RPMI7951 (cell line): ENCODE results near the gene GTF2F1. TPM values are rescaled to one million over a fixed set of nuclear protein-coding genes. Genes with fewer than 3 reads are reported as not detected.
"Not testable (repeated sequence)": the region's sequence is repeated elsewhere in the genome, so short reads cannot be mapped to it uniquely, and the experiment has no call there.

Experiments
- DNase-seq: peaks from one replicate; pipeline ENCODE4 v3.0.0-alpha.2; 2012; ENCODE audit warnings: low read depth
- total RNA-seq: library from RNA; depleted of rRNA; stranded (reverse); fragments of >200 nt; shearing (Covaris generic); gene quantifications from 2 replicates; pipeline ENCODE4 v1.2.3, GENCODE V29; 2014

Gene GTF2F1
- total RNA-seq, 1 experiment from 2014 or later = 33.8 TPM

DNA sequence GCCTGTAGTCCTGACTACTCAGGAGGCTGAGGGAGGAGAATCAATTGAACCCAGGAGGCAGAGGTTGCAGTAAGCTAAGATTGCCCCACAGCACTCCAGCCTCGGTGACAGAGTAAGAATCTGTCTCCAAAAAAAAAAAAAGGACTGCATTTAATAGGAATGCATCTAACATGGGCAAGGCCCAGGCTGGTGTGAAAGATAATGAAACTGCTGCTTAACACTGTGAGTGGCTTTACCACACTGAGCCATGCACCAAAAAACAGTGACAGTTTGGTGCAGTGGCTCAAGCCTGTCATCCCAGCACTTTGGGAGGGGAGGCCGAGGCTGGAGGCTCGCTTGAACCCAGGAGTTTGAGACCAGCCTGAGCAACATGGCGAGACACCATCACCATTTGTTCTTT, 8.6 kb downstream of the GTF2F1 start:
- DNase-seq = no peak

DNA sequence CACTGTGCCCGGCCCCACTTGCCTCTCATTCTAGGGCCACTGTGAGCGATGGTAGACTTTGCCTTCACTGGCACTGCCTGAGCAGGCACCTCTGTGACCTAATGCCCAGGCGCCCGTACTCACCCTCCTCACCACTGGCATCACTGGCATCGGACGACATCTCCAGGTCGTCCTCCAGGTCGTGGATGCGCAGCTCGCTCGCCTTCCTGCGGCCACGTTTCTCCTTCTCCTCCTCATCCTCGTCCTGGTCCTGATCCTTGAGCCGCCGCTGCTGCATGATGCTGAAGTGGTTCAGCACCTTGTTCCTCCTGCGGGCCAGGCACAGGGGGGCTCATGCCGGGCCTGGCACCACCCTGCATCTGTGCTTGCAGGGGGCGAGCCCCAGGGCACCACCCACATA, 9.8 kb downstream of the GTF2F1 start:
- DNase-seq = no peak

DNA sequence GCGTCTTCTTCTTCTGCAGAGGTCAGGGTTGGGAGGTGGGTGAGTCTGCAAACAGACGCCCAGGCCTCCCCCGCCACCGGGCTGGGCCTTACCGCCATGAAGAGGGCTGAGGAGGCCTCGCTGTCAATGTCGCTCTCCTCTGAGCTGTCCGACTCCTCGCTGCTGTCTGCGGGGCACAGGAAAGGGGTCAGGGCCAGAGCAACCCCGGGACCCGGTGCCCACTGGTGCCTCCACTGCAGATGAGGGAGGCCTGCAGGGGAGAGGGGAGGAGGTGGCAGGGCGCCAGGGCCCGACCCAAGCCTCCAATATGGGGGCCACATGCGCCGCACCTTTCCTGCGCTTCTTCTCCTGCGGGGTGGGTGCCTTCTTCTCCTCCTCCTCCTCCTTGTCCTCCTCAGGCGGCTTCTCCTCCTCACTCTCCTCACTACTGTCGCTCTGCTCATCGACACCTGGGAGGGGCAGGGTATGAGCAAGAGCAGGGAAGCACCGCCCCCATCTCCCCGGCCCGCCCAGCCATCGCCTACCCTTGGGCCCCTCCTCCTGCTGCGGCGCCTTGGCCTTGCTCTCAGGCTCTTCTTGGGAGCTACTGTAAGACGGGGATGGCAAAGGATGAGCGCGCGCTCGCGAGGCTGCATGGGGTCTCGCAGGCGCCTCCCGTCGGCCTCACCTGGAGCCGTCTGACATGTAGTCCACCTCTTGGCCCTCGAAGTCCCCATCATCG, 11.8 kb downstream of the GTF2F1 start:
- DNase-seq = no peak

DNA sequence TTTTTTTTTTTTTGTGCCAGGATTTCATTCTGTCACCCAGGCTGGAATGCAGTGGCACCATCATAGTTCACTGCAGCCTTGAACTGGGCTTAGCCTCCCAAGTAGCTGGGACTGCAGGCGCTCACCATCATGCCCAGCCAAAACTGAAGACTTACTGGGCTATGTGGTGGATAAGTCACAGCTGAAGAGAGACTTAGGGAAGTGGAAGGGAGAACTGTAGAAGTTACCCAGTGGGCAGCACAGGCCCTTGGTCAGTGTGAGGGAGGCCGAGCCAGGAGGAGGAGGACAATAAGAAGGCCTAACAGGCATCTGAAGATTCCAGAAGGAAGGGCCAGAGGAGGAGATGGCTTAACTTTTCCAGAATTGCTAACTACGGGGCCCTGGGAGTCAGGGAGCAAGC, 13.2 kb downstream of the GTF2F1 start:
- no peak for DNase-seq

DNA sequence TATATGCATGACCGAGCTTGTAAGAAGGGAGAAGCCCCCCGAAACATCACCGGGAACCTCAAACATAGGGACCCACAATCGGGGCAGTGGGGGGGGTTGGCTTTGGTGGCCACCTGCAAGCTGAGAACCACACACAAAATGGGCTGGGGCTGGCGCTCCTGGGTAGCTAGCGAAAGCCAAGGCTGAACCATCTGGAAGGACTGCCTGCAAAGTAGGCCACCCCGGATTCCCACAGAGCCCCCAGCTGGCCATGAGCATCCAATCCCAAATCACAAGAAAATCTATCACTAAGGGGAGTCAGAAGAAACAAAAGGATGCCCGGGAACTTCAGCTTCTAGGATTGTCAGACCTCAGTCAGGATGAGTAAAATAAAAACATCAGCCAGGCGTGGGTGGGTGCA, 14.5 kb downstream of the GTF2F1 start:
- DNase-seq = no peak

DNA sequence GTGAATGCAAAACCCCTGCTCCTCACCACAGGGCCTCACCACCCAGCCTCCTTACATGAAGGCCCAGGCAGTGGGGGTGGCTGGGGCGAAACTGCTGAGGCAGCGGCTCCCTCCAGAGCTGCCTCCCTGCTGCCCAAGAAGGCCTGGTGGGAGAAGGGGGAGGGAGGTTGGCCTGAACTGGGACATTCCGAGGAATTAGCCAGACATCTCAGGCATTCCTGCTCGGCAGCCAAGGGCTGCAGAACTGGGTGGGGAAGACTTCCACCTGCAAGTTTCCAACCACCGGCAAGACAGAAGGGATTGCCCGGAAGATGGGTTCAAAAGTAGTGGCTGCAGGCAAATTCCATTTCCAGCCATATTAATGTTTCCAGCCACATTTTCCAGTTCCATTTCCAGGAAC, 14.9 kb downstream of the GTF2F1 start:
- no peak for DNase-seq

DNA sequence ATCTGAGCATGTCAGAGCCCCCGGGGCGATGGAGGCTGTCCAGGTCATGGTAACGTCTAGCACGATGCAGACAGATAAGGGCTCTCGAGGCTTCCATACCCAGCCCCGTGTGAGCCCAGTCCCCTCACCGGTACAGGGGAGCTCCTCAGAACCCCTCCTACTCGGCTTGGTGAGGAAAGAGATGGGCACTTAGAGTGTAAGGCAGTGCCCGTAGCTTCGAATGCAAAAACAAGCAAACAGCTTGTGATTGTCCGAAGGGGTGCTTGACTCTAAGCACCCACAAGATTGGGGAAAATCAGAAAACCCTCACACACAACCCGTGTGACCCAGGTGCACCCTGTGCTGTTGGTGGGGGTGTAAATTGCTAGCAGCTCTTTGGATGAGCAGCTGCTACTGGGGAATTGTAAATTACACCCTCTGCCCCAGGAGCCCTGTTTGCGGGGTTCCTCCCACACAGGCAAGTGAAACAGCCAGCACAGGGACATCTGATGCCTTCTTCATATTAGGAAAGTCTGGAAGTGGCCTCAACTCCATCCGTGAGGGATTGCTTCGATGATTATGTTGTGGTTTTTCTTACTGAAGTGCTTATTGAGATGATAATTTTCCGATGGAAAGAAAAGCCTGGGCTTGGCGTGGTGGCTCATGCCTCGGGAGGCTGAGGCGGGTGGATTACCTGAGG, 16.3 kb downstream of the GTF2F1 start:
- no peak for DNase-seq

DNA sequence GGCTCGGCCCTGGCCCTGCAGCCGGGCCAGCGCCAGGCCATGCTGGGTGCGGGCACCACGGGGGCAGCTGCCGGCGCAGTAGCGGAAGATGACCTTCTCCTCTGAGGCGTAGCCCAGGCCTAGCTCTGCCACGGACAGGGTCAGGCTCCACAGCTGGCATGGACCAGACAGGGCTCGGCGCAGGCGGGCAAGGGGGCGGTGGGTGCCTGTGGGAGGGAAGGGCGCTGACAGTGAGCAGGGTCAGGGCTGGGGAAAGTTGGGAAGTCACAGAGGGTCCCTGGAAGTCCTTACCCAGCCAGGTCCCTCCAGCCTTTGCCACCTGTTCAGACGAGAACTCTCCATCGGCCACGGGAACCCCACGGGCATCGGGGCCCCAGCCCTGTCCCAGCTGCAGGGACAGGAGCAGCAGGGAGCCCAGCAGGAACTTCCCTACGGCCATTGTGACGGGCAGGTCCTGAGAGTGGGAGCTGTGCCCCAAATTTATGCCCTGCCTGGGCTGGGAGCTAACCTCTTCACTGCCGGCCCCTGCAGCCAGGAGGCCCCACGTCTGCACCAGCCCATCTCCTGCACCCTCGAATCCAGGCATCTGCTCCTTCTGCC, 17.5 kb downstream of the GTF2F1 start, which contains the start of gene PSPN:
TSS of gene PSPN (minus strand) at position 523 of the 600 bp plus-strand sequence. CDS start at position 439, 84 bp downstream.
- DNase-seq = no peak

DNA sequence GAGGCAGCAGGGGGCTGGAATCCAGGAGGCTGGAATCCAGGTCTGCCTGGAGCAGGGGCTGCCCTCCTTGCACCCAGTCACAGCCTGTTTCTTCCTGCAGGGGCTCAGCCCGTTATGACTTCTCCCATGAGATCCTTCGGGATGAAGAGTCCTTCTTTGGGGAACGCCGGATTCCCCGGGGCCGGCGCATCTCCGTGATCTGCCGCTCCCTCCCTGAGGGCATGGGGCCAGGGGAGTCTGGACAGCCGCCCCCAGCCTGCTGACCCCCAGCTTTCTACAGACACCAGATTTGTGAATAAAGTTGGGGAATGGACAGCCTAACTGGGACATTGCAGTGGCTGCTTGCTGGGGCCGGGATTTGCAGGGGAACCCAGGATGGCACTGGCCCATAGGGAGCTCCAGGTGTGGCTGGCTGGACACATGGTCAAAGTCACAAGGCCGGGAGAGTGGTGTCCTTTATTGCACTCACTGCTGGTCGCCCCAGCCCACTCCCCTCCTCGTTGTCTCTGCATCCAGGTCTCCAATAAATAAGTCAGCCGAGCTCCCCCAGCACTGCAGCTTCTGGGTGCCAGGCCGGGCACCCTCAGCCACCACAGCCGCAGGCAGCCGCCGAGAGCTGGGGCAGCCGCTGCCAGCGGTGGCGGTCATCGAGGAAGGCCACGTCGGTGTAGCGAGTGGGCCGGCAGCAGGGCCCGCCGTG, 18.1 kb downstream of the GTF2F1 start:
- DNase-seq = no peak

DNA sequence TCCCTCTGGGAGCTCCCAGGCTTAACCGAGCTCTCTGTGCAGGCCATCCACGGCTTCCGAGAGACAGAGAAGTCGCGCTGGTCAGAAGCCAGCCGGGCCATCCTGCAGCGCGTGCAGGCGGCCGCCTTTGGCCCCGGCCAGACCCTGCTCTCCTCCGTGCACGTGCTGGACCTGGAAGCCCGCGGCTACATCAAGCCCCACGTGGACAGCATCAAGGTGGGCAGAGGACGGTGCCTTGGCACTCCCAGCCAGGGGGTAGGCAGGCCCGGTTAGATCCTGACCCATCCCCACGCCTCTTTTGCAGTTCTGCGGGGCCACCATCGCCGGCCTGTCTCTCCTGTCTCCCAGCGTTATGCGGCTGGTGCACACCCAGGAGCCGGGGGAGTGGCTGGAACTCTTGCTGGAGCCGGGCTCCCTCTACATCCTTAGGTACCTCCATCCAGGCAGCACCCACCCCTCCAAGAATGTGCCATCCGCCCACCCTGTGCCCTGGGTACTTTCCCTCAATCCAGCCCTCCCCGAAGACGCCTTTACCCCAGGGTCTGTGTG, 18.7 kb downstream of the GTF2F1 start:
- DNase-seq = no peak

DNA sequence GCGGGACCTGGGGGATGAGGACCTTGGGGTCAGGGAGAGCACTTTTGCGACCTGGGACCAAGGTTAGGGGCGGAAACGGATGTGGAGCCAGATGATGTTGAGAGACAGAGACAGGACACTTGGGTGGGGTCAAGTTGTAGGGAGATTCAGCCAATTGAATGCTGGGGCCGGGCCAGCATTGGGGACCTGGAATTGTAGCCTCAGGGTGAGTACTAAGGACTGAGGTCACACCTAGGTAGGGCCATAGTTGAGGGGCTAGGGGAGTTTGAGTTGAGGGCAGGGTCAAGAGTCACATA, 19.2 kb downstream of the GTF2F1 start:
- no peak for DNase-seq

DNA sequence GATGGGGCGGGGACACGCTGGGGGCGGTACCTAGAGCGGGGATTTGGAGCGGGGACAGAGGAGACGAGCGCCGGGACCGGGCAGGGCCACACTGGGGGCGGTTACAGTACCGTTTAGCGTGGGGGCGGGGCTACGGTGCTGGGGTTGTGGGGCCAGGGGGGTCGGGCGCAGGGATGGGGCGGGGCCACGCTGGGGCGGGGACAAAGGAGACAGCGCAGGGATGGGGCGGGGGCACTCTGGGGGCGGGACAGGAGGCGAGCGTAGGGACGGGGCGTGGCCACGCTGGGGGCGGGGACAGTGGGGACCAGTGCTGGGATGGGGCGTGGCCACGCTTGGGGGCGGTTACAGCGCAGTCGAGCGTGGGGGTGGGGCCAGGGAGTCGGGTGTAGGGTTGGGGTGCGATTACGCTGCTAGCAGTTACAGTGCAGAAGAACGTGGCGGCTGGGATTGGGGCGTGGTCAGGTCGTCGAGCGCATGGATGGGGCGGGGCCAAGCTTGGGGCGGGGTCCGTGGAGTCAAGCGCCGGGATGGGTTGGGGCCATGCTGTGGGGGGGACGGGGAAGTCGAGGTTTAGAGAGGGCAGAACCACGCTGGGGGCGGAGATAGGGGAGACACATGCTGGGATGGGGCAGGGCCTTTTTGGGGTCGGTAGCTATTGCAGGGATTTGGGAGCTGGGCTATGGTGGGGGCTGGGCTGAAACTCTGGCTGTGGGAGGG, 19.7 kb downstream of the GTF2F1 start:
- DNase-seq = peak; percentile 94

DNA sequence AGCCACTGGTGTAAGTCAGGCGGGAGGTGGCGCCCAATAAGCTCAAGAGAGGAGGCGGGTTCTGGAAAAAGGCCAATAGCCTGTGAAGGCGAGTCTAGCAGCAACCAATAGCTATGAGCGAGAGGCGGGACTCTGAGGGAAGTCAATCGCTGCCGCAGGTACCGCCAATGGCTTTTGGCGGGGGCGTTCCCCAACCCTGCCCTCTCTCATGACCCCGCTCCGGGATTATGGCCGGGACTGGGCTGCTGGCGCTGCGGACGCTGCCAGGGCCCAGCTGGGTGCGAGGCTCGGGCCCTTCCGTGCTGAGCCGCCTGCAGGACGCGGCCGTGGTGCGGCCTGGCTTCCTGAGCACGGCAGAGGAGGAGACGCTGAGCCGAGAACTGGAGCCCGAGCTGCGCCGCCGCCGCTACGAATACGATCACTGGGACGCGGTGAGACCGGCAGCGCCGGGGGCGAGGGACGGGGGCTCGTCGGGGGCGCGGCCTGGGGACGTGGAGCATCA, 20.3 kb downstream of the GTF2F1 start, which contains the start of gene ALKBH7:
TSS of gene ALKBH7 (plus strand) at position 201 of the 502 bp plus-strand sequence. CDS start at position 228, 27 bp downstream.
- peak; percentile 100 for DNase-seq

DNA sequence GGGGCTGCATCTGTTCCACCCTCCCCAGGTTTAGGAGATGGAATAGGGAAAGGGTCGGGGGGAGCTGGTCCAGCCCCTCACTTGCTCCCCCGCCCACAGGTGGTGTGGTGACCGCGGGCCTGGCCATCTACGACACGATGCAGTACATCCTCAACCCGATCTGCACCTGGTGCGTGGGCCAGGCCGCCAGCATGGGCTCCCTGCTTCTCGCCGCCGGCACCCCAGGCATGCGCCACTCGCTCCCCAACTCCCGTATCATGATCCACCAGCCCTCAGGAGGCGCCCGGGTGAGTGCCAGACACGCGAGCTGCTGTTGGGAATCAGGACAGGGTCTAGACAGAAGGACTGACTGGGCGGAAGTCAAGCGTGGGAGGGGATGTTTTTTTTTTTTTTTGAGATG, 28.6 kb downstream of the GTF2F1 start:
- no peak for DNase-seq

DNA sequence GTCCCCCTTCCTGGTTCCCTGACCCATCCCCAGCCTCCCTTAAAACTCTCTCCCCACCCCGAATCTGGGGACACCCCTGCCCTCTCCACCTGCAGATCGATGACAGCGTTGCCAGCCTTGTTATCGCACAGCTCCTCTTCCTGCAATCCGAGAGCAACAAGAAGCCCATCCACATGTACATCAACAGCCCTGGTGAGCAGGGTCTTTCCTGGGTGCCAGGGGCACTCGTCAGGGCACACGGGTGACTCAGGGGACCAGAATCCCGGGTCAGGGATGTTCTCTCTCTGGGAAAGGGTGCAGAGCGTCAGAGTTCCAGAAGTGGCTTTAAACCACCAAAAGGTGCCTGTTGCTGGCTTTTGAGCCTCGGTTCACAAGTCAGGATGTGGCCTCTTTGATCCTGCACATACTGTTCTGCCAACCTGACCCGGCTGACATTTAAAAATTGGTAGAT, 30.6 kb downstream of the GTF2F1 start:
- DNase-seq = no peak

DNA sequence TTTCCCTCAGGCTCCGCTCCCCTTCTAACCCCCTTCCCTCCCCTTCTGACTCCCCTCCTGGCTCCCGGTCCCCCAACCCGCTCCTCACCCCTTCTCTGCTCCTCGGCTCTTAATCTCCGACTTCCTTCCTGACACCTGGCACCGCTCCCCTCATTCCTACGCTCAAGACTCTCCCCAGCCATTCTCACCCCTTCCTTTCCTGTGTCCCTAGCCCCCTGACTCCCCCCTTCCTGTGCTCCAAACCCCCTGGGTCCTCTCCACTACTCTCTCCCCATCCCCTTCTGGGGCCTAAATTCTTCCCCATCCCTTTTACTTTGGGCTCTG, 31.0 kb downstream of the GTF2F1 start:
- DNase-seq = no peak

DNA sequence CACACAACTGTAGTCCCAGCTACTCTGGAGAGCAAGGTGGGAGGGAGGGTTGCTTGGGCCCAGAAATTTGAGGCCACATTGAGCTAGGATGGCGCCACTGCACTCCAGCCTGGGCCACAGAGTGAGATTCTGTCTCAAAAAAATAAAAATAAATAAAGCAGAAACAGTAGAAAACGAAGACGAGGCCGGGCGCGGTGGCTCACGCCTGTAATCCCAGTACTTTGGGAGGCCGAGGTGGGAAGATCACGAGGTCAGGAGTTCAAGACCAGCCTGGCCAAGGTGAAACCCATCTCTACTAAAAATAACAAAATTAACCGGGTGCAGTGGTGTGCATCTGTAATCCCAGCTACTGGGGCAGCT, 32.1 kb downstream of the GTF2F1 start:
- DNase-seq = not testable (repeated sequence)

DNA sequence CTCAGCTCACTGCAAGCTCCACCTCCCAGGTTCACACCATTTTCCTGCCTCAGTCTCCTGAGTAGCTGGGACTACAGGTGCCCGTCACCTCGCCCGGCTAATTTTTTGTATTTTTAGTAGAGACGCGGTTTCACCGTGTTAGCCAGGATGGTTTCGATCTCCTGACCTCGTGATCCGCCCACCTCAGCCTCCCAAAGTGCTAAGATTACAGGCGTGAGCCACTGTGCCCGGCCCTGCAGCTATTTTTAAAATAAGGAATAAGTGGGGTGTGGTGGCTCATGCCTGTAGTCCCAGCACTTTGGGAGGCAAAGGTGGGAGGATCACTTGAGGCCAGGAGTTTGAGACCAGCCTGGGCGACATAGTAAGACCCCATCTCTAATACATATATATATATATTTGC, 32.5 kb downstream of the GTF2F1 start:
- DNase-seq = not testable (repeated sequence)

DNA sequence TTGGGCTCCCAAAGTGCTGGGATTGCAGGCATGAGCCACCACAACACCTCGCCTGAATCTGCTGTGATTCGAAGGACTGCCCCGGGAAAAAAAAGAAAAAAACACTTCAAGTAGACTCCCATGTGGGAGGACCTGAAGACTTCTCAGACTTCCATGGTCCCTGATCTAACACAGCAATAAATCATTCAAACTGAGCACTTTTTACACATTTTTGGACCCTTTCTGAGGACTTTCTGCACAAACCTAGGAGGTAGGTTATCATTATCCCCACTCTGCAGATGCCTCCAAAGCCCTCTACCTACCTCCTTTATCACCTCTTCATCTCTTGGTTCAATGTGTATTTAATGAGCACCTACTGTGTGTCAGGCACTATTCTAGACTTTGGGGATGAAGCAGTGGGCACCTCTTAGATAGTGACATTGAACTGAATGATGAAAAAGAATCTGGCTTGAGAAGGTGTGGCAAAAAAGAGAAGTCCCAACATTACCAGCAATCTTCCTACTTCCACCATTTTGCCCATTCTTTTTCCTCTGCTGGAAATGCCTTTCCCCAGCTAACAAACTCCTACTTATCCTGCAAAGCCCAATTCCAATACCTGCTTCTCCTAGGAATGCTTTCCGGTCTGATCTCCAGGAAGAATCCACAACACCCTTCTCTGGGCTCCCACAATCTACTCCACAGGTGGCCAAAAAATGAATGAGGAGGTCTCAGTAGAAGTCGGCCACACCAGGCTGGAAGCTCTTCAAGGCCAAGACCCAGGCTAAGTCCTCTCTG, 33.2 kb downstream of the GTF2F1 start:
- DNase-seq = no peak

DNA sequence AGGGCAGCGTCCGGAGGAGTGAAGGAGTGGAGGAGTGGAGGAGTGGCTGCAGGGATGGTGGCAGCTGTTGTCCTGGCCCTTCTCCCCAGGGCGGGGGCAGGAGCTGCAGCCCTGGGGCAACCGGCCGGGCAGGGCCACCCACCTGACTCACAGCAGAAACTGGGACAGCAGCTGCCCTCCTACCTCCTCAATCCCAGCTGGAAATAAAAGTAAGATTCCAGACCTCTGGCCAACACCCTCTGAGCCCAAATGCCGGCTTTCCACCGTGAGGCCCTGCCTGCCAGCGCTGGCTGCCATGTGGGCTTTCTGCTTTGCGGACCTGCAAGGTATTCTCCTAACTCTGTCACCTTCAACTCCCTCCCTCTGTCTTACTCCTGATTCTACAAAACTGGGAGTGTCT, 35.0 kb downstream of the GTF2F1 start:
- peak; percentile 18 for DNase-seq

DNA sequence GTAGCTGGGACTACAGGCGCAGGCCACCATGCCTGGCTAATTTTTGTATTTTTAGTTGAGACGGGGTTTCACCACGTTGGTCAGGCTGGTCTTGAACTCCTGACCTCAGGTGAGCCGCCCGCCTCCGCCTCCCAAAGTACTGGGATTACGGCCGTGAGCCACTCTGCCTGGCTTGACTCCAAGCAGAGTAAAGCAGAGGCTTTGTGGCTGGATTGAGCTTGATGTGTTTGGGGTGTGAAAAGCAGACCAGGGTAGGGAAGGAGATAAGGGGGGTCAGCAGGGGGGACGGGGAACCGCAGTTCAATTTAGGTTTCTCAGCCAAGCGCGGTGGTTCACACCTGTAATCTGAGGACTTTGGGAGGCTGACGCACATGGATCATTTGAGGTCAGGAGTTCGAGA, 35.8 kb downstream of the GTF2F1 start:
- DNase-seq = no peak
